Activated naive CD8-positive, alpha-beta T cell treated with anti-CD3 and anti-CD28 coated beads, Interleukin-2, amount 50 U/mL, for 24 hours (primary cell): ENCODE results near the gene STX2.
"Not testable (repeated sequence)": the region's sequence is repeated elsewhere in the genome, so short reads cannot be mapped to it uniquely, and the experiment has no call there.

ENCODE experiments used
- ATAC-seq: fragments of 150-1000 bp; cut with Tn5 transposase; one replicate; pipeline ENCODE4 v1.10.0; 2021
- DNase-seq: peaks from one replicate; pipeline ENCODE4 v3.0.0; 2021
- H3K27ac Mint-ChIP-seq: one replicate; pipeline ENCODE4 v1.8.0; 2021; ENCODE audit warnings: mild to moderate bottlenecking, mixed read lengths
- H3K27me3 Mint-ChIP-seq: one replicate; pipeline ENCODE4 v1.8.0; 2021; ENCODE audit warnings: mixed read lengths
- H3K36me3 Mint-ChIP-seq: one replicate; pipeline ENCODE4 v1.8.0; 2021; ENCODE audit warnings: low read depth, mixed read lengths
- H3K4me1 Mint-ChIP-seq: one replicate; pipeline ENCODE4 v1.8.0; 2021; ENCODE audit warnings: mixed read lengths
- H3K4me3 Mint-ChIP-seq: one replicate; pipeline ENCODE4 v1.8.0; 2021; ENCODE audit warnings: mild to moderate bottlenecking, moderate library complexity, mixed read lengths
- H3K9me3 Mint-ChIP-seq: one replicate; pipeline ENCODE4 v1.8.0; 2021; ENCODE audit warnings: mixed read lengths

The STX2 gene

DNA sequence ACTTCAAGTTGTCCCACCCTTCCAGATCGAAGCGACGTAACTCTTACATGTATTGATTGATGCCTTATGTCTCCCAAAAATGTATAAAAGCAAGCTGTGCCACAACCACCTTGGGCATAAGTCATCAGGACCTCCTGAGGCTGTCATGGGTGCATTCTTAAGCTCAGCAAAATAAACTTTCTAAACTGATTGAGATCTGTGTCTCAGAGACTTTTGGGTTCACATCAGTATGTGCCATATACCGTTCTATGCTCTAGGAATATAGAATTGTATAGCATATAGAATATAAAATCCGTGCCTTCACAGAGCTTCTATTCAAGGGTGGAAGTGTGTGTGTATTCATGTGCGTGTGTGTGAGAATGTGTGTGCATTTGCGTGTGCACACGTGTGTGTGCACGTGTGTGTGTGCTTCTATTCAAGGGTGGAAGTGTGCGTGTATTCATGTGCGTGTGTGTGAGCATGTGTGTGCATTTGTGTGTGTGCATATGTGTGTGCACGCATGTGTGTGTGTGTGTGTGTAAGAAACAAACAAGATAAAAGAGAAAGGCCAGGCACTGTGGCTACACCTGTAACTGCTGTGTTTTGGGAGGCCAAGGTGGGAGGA lies 11.5 kb upstream of the STX2 start:
- DNase-seq (no peak), ATAC-seq (no peak)
- Mint-ChIP-seq H3K4me1 (no peaks in the 10 kb centered on the region), H3K9me3 (no peaks in the 10 kb centered on the region), H3K27me3 (peaks cover 2% of the 10 kb centered on the region), H3K27ac (no peak overlapping the region), H3K36me3 (no peaks in the 10 kb centered on the region), H3K4me3 (no peak overlapping the region)

DNA sequence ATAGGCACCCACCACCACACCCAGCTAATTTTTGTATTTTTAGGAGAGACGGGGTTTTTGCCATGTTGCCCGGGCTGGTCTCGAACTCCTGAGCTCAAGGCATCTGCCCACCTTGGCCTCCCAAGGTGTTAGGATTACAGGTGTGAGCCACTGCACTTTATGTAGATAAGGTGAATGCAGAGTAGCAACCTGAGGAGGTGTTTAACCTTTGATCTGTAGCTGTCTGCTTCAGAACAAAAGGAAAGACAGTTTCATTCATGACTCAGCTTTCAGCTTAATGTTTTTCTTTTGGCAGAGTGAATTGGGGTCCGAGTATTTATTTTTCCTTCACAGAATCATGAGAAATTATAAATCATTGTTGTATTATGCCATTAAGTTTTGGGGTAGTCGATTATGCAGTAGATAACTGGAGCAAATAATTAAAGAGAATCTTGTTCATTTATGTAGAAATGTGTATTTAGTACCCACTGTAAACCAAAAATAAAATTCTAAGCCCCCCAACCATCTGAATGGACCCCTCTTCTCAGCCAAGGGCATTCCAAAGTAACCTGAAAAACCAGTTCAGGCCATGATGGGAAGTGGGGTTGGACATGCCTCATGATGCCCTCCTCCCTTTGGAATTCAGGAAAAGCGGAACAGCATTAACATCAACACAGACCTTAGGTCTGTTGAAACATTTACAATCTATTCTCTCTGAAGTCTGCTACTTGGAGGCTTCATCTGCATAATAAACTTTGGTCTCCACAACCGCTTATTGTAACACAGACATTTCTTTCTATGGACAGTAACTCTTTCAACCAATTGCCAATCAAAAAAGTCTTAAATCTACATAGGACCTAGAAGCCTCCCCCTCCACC lies 10.7 kb upstream of the STX2 start:
- H3K36me3 Mint-ChIP-seq: no peaks in the 10 kb centered on the region
- H3K4me3 Mint-ChIP-seq: no peak overlapping the region
- H3K27me3 Mint-ChIP-seq: no peaks in the 10 kb centered on the region
- H3K9me3 Mint-ChIP-seq: no peaks in the 10 kb centered on the region
- no peak for DNase-seq
- no peaks in the 10 kb centered on the region for H3K4me1 Mint-ChIP-seq
- no peak for ATAC-seq
- no peak overlapping the region for H3K27ac Mint-ChIP-seq

DNA sequence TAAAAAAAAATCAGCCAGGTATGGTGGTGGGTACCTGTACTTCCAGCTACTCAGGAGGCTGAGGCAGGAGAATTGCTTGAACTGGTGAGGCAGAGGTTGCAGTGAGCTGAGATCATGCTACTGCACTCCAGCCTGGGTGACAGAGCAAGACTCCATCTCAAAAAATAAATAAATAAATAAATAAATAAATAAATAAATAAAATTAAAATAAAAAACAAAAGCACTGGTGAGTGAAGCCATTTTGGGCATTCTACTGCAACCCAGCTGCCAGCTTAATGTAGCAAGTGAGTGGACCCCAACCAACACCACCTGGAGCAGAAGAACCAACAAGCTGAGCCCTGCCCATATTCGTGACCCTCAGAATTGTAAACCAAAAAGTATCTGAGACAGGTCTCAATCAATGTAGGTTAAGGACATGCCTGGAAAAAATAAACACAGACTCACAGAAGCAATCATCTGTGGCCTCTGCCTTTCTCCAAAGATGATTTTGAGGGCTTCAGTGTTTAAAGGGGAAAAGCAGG lies 9.8 kb upstream of the STX2 start:
- not testable (repeated sequence) for ATAC-seq, H3K36me3 Mint-ChIP-seq, H3K27me3 Mint-ChIP-seq, H3K4me3 Mint-ChIP-seq, DNase-seq, H3K4me1 Mint-ChIP-seq, H3K9me3 Mint-ChIP-seq, H3K27ac Mint-ChIP-seq

DNA sequence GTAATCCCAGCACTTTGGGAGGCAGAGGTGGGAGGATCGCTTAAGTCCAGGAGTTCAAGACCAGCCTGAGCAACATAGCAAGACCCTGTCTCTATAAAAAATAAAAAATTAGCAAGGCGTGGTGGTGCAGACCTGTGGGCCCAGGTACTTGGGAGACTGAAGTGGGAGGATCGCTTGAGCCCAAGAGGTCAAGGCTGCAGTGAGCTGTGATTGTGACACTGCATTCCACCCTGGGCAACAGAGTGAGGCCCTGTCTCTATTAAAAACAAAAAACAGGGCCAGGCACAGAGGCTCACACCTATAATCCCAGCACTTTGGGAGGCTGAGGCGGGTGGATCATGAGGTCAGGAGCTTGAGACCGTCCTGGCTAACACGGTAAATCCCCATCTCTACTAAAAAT lies 9.1 kb upstream of the STX2 start:
- not testable (repeated sequence) for H3K27ac Mint-ChIP-seq, DNase-seq, H3K4me1 Mint-ChIP-seq, H3K9me3 Mint-ChIP-seq, H3K27me3 Mint-ChIP-seq, ATAC-seq, H3K36me3 Mint-ChIP-seq, H3K4me3 Mint-ChIP-seq

DNA sequence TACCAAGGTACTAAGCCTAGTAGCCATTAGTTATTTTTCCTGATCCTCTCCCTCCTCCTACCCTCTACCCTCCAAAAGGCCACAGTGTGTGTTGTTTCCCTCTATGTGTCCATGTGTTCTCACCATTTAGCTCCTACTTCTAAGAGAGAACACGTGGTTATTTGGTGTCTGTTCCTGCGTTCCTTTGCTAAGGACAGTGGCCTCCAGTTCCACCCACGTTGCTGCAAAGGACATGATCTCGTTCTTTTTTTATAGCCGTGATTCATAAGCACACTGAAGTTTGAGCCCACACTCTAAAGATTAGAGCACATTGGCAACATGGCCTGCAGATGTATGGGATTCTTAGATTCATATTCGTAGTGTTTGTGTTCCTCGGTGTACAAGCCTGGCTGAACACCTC lies 8.1 kb upstream of the STX2 start:
- Mint-ChIP-seq H3K9me3 (no peaks in the 10 kb centered on the region), H3K27me3 (no peaks in the 10 kb centered on the region), H3K4me3 (no peak overlapping the region), H3K4me1 (no peaks in the 10 kb centered on the region), H3K36me3 (no peaks in the 10 kb centered on the region), H3K27ac (no peak overlapping the region)
- ATAC-seq (no peak), DNase-seq (no peak)

DNA sequence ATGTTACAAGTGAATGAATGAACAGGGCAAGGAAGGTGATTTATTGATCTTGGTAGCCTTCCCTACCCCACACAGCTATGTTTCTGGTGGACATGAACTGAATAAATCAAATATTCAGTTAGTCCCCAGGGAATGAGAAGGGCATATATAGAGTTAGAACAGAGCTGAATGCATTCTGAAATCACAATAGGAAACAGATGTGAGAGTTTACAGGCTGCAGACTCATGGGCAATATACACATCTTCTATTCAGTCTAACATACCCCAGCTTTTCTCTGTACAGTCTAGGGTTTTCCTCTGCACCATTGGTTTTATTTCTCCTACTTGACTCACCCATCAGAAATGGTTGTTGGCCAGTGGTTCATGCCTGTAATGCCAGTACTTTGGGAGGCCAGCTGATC lies 7.3 kb upstream of the STX2 start:
- DNase-seq (no peak), ATAC-seq (no peak)
- H3K36me3 Mint-ChIP-seq: no peaks in the 10 kb centered on the region
- no peak overlapping the region for H3K27ac Mint-ChIP-seq
- no peak overlapping the region for H3K4me3 Mint-ChIP-seq
- no peaks in the 10 kb centered on the region for H3K4me1 Mint-ChIP-seq
- no peaks in the 10 kb centered on the region for H3K9me3 Mint-ChIP-seq
- no peaks in the 10 kb centered on the region for H3K27me3 Mint-ChIP-seq

DNA sequence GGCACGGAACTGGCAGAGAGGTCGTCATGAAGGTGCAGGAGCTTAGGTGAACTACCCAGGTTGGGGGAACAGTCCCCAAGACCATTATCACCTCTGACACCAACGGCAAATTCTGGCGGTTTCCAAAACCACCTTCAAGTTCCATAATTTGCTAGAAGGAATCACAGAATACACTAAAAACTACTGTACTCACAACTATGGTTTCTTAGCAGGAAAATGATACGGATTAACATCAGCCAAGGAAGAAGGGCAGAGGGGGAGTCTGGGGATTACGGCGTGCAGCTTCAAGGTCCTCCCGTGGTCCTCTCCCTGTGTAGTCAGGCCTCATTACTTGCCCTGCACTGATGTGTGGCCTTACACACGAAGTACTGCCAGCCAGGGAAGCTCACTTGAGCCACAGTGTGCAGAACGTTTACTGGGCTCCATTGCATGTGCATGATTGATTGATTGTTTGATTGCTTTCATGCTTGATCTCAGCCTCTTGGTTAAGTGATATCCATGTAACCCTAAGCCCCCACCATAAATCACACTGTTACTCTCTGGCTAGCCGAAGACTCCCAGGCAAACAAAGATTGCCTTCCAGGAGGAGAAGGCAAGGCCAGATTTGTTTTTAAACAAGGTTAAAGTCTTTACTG lies 837 bp upstream of the STX2 start:
- peaks cover 4% of the 10 kb centered on the region for H3K9me3 Mint-ChIP-seq
- H3K4me3 Mint-ChIP-seq: peak overlapping the region; percentile 78
- peak overlapping the region; percentile 83 for H3K27ac Mint-ChIP-seq
- DNase-seq (no peak), ATAC-seq (no peak)
- peaks cover 3% of the 10 kb centered on the region for H3K36me3 Mint-ChIP-seq
- peaks cover 29% of the 10 kb centered on the region for H3K4me1 Mint-ChIP-seq
- H3K27me3 Mint-ChIP-seq: no peaks in the 10 kb centered on the region

DNA sequence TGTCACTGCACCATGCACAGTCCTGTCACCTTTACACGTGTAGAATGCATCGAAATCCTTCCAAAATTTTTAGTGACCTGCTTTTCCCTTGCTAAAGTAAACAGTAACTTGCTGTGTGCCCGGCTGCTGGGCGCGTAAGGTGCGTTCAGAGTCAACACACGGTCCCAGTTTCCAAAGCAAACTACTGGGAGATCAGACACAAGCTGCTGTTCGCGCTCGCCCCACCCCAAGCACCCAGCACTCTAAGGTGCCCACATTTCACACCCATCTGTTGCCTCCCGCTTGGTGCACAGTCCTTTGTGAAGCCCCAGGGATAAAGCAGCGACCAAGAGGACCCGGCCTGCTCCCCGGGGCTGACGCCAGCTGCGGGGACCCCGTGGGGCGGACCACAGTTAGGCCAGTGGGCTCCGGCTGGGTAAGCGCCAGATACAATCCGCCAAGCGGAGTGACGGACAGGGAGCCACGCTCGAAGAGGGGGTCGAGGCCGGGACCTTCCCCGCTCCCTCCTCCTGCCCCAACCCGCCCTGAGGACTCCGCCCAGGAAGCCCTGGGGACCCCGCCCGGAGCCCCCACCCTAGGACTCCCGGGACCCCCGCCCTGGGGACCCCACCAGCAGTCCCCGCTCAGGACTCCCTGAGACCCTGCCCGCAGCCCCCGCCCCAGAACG lies 633 bp downstream of the STX2 start:
- H3K9me3 Mint-ChIP-seq: peaks cover 4% of the 10 kb centered on the region
- peak overlapping the region; percentile 79 for H3K4me3 Mint-ChIP-seq
- H3K36me3 Mint-ChIP-seq: peaks cover 3% of the 10 kb centered on the region
- ATAC-seq (peak; percentile 25), DNase-seq (no peak)
- H3K27me3 Mint-ChIP-seq: no peaks in the 10 kb centered on the region
- H3K4me1 Mint-ChIP-seq: peaks cover 29% of the 10 kb centered on the region
- no peak overlapping the region for H3K27ac Mint-ChIP-seq

DNA sequence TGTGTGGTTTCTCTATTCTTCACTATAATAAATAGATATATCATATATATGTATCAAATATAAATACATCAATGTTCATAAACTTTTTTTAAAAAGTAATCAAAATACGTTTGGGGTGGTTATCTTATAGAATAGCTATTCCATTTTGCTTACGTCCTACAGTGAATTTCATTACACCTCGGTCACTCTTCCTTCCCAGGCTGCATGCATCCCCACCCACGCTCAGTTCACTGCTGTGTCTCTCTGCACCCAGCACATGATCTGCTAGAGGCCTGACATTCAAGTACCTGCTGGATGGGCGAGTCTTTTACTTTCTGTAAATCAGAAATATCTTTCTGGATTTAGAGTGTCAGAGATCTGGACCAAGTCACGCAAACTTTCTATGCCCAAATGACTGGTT lies 3.6 kb downstream of the STX2 start:
- Mint-ChIP-seq H3K27ac (no peak overlapping the region), H3K9me3 (peaks cover 4% of the 10 kb centered on the region), H3K36me3 (peaks cover 3% of the 10 kb centered on the region), H3K4me3 (no peak overlapping the region), H3K4me1 (peaks cover 41% of the 10 kb centered on the region), H3K27me3 (no peaks in the 10 kb centered on the region)
- DNase-seq (no peak), ATAC-seq (no peak)

DNA sequence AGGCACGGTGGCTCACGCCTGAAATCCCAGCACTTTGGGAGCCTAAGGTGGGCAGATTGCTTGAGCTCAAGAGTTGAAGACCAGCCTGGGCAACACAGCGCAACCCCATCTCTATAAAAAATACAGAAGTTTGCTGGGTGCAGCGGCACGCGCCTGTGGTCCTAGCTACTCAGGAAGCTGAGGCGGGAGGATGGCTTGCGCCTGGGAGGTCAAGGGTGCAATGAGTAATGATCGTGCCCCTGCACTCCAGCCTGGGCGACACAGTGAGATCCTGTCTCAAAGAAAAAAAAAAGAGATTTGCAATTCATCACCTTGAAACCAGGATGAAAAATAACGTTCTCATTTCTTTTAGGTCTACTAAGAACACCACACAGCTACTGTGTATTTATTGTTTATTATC lies 4.0 kb downstream of the STX2 start:
- Mint-ChIP-seq H3K4me3 (no peak overlapping the region), H3K27ac (no peak overlapping the region), H3K27me3 (no peaks in the 10 kb centered on the region), H3K4me1 (peaks cover 43% of the 10 kb centered on the region), H3K9me3 (peaks cover 4% of the 10 kb centered on the region), H3K36me3 (peaks cover 3% of the 10 kb centered on the region)
- ATAC-seq (no peak), DNase-seq (no peak)

DNA sequence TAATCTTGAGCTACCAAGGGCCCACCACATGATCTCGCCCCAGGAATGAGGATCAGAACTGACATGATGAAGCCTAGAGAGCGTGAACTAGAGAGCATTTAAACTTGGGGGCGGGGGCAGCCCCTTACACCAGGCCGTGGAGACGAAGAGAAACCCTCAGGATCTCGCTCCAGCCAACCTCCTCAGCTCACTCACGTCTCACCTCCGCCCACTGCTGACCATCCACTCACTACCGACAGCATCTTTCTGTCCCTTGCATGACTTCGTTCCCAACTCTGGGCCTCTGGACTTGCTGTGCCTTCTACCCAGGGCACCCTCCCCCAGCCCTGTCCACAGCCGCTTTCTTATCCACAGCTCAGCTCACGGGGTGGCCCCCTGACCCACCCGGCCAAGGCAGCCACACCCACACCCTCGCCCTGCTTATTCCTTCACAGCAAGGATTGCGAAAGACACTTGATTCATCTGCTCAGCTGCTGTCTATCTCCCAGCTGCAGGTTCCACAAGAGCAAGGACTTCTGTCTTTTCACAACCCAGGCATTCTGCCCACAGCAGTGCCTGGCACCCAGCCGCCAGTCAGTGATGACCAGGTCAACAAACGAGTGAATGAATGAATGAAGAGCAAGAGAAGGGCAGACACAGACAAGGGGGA lies 6.4 kb downstream of the STX2 start:
- Mint-ChIP-seq H3K36me3 (peaks cover 3% of the 10 kb centered on the region), H3K9me3 (no peaks in the 10 kb centered on the region), H3K4me1 (peaks cover 30% of the 10 kb centered on the region), H3K27me3 (no peaks in the 10 kb centered on the region), H3K27ac (peak overlapping the region; percentile 40), H3K4me3 (no peak overlapping the region)
- no peak for DNase-seq
- peak; percentile 59 for ATAC-seq

DNA sequence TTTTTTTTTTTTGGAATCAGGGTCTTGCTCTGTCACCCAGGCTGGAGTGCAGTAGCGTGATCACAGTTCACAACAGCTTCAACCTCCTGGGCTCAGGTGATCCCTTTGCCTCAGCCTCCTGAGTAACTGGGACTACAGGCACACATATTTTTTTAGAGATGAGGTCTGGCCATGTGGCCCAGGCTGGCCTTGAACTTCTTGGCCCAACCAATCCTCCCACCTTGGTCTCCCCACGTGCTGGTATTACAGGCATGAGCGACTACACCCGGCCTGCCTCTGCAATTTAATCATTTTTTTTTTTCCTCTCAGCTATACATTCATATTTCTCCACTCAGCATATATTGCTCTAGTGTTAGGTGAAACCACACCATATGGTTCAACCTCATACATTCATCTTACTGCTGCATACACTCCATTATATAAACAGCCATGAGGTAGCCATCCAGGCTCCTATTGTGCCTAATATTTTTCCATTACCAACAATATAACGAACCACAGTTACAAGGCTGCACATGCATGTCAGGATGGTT lies 7.1 kb downstream of the STX2 start:
- no peak for DNase-seq
- Mint-ChIP-seq H3K36me3 (peaks cover 3% of the 10 kb centered on the region), H3K9me3 (no peaks in the 10 kb centered on the region), H3K27me3 (no peaks in the 10 kb centered on the region), H3K4me3 (no peak overlapping the region), H3K4me1 (peaks cover 34% of the 10 kb centered on the region), H3K27ac (no peak overlapping the region)
- ATAC-seq: no peak

DNA sequence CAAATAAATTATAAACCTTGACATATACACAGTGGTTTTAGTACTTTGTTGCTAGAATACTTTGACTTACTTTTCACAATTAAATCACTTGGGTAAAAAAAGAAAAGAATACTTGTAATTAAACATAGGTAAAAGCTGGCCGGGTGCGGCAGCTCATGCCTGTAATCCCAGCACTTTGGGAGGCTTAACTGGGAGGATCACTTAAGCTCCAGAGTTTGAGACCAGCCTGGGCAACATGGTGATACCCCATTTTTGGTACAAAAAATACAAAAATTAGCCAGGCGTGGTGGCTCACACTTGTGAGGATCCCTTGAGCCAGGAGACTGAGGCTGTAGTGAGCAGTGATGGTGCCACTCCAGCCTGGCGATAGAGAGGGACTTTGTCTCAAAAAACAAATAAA lies 7.8 kb downstream of the STX2 start:
- H3K36me3 Mint-ChIP-seq: peaks cover 4% of the 10 kb centered on the region
- no peak overlapping the region for H3K4me3 Mint-ChIP-seq
- H3K27ac Mint-ChIP-seq: no peak overlapping the region
- no peaks in the 10 kb centered on the region for H3K9me3 Mint-ChIP-seq
- H3K27me3 Mint-ChIP-seq: no peaks in the 10 kb centered on the region
- ATAC-seq (no peak), DNase-seq (no peak)
- peaks cover 35% of the 10 kb centered on the region for H3K4me1 Mint-ChIP-seq

DNA sequence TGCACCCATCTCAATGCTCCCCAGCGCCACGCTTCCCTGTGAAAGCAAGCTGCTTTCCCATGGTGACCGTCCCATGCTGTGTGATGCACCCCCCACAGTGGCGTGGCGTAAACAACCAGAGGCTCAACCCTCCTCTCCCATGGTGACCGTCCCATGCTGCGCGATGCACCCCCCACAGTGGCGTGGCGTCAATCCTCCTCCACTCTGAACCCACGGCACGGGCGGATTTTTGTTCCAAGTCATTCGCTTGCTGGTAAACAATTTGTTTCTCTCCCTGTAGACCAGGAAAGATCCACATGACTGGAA lies 8.9 kb downstream of the STX2 start:
- H3K27me3 Mint-ChIP-seq: no peaks in the 10 kb centered on the region
- no peak overlapping the region for H3K4me3 Mint-ChIP-seq
- no peaks in the 10 kb centered on the region for H3K9me3 Mint-ChIP-seq
- ATAC-seq (no peak), DNase-seq (no peak)
- H3K36me3 Mint-ChIP-seq: peaks cover 9% of the 10 kb centered on the region
- peaks cover 32% of the 10 kb centered on the region for H3K4me1 Mint-ChIP-seq
- no peak overlapping the region for H3K27ac Mint-ChIP-seq
